Thyroid gland (tissue), 4 donors: ENCODE data around the gene MAPT.

Source experiments
- POLR2A ChIP-seq, 2 donors: fragments of 450-650 bp; IDR thresholded peaks; one replicate each; pipeline ENCODE4 v1.6.1; 2017; ENCODE audit warnings: antibody characterized with exemption in 2 of 2, mild to moderate bottlenecking in 2 of 2, moderate library complexity in 1 of 2
- TF ChIP-seq, protein P1 (sequence below), 6 experiments: fragments of 200-600 bp in 3 of 6; fragments of 450-650 bp in 3 of 6; sonication (generic) in 3 of 6; IDR thresholded peaks; one replicate each; pipeline ENCODE4 v1.5.1; 2016 to 2019; ENCODE audit warnings: antibody characterized with exemption in 6 of 6, mild to moderate bottlenecking in 2 of 6, inconsistent platforms in 1 of 6, moderate library complexity in 1 of 6

DNA sequence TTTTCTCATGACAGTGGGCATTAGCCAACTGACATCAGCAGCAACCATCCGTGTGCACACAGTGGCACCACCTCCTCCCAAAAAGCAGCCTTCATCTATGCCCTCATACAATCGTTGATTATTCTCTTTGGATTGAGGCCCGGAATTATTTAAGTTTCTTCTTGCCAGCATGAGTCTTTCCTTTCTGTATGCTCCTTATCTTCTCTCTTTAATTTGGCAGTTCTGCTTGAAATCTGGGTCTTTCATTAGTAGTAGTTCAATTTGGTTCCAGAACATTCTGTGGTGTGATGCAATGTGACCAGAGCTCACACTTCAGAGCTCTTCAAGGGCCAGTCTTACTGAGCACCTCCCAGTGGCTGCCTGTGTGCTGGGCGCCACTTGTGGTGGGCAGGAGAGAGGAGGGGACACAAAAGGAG is 52.5 kb downstream of the MAPT start:
- TF ChIP-seq, protein P1, sequence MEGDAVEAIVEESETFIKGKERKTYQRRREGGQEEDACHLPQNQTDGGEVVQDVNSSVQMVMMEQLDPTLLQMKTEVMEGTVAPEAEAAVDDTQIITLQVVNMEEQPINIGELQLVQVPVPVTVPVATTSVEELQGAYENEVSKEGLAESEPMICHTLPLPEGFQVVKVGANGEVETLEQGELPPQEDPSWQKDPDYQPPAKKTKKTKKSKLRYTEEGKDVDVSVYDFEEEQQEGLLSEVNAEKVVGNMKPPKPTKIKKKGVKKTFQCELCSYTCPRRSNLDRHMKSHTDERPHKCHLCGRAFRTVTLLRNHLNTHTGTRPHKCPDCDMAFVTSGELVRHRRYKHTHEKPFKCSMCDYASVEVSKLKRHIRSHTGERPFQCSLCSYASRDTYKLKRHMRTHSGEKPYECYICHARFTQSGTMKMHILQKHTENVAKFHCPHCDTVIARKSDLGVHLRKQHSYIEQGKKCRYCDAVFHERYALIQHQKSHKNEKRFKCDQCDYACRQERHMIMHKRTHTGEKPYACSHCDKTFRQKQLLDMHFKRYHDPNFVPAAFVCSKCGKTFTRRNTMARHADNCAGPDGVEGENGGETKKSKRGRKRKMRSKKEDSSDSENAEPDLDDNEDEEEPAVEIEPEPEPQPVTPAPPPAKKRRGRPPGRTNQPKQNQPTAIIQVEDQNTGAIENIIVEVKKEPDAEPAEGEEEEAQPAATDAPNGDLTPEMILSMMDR (IDR thresholded peaks at IDR 0.05): no peak
- TF ChIP-seq POLR2A (IDR thresholded peaks at IDR 0.05): no peak
